Measurements from ENCODE around the gene MRPS18A.
A peak's percentile ranks its signal among the peaks of the same experiment; 100 is the strongest.
"Not testable (repeated sequence)": the region's sequence is repeated elsewhere in the genome, so short reads cannot be mapped to it uniquely, and the experiment has no call there.

MRPS18A gene

GRCh38 chr6:43669050-43669921 is 18.3 kb downstream of the MRPS18A start:
- peak; percentile 25 for DNase-seq

DNA sequence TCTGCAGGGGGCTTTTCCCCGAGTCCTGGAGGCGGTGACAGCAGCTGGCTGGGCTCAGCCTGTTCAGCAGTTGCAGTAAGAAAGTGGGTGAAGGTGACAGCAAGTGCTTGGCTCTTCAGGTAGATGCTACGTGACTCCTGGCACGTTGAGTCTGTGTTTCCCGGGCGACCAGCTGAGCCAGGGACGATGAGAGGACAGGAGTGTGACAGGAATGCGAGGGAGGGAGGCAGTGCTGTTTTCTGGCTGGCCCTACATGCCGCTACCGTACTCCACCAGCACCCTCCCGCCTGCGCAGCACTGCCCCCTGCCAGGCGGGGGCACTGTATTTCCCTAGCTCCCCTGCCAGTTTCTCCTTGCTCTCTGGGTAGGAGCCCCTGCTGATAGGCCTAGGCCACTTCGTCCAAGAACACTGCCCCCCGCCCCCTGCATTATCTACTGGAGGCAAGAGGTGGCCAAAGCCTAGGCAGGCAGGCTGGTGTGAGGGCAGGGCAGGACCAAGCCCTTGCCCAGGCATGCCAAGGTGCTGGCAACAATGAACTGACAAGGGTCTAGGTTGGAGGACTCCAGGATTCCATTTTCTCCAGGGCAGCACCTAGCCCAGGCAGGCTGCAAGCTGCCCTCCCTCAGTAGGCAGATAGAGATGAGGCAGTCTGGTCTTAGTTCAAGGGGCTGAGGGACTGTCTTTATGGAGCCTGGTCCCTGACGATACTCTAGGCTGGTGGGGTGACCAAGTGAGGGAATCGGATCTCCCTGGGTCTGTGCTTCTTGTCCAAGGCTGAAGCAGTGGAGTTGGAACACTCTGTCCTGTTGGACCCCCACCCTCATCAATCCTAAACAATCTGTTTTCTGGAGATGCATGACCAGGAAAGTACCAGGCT is 19.2 kb downstream of the MRPS18A start:
- DNase-seq, result peak; percentile 64

- peak; percentile 61 for DNase-seq
Measured at GRCh38 chr6:43667245-43668150, 20.1 kb downstream of the MRPS18A start.

- no peak for DNase-seq
Measured at GRCh38 chr6:43666196-43666920, 21.2 kb downstream of the MRPS18A start.

- DNase-seq, result no peak
Measured at GRCh38 chr6:43665376-43665775, 22.2 kb downstream of the MRPS18A start.

- DNase-seq, result not testable (repeated sequence)
Measured at GRCh38 chr6:43662948-43663347, 24.6 kb downstream of the MRPS18A start.

- DNase-seq, result no peak
Measured at GRCh38 chr6:43658161-43658560, 29.4 kb downstream of the MRPS18A start.

GRCh38 chr6:43657221-43657802 is 30.3 kb downstream of the MRPS18A start:
- no peak for DNase-seq

DNA sequence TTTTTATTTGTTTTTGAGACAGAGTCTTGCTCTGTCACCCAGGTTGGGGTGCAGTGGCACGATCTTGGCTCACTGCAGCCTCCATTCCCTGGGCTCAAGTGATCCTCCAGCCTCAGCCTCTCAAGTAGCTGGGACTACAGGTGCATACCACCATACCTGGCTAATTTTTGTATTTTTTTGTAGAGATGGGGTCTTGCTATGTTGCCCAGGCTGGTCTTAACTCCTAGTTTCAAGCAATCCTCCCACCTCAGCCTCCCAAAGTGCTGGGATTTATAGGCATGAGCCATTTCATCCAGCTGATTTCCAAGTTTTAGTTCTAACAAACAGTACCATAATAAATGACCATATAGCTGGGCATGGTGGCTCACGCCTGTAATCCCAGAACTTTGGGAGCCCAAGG is 34.8 kb downstream of the MRPS18A start:
- not testable (repeated sequence) for DNase-seq

GRCh38 chr6:43648248-43648647 is 39.3 kb downstream of the MRPS18A start:
- DNase-seq, result no peak

DNA sequence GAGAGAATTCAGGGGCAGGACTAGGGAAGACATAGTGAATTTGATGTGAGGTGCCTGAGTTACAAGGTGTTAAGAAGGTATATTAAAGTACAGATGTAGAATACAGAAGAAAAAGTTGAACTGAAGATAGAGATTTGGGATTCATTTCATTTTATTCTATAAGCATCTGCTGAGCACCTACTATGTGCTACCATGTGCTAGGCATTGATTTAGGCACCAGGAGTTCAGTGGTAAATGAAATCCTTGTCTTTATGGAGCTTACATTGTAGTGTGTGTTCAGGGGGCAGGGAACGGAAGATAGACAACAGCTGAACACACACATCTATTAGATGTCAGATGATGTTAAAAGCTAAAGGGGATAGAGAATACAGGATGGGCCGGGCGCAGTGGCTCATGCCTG is 40.0 kb downstream of the MRPS18A start:
- DNase-seq, result no peak

DNA sequence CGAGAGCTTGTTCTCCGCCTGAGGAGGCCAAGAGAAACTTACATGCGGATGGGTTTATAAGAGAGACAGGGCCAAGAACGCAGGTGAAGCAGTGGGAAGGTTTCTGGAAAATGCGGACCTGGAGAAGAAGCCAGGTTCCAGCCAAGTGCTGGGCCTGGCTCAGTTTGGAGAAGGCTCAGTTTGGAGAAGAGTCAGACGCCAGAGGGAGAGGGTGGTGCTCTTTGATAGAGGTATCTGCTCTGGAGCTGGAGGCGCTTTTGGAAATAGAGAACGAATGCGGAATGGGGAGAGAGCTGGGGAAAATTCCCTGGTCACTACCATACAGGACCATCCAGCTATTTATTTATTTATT is 42.0 kb downstream of the MRPS18A start:
- DNase-seq, result no peak

GRCh38 chr6:43644940-43645612 is 42.5 kb downstream of the MRPS18A start, which contains the start of gene RSPH9:
Gene RSPH9, plus strand, starts transcription at chr6:43645036. Its CDS starts 63 bp downstream, at chr6:43645099.
- DNase-seq, result peak; percentile 50

- DNase-seq, result peak; percentile 30
Measured at GRCh38 chr6:43639984-43640800, 47.4 kb downstream of the MRPS18A start.

GRCh38 chr6:43636308-43636659 is 51.3 kb downstream of the MRPS18A start:
- DNase-seq, result no peak

DNA sequence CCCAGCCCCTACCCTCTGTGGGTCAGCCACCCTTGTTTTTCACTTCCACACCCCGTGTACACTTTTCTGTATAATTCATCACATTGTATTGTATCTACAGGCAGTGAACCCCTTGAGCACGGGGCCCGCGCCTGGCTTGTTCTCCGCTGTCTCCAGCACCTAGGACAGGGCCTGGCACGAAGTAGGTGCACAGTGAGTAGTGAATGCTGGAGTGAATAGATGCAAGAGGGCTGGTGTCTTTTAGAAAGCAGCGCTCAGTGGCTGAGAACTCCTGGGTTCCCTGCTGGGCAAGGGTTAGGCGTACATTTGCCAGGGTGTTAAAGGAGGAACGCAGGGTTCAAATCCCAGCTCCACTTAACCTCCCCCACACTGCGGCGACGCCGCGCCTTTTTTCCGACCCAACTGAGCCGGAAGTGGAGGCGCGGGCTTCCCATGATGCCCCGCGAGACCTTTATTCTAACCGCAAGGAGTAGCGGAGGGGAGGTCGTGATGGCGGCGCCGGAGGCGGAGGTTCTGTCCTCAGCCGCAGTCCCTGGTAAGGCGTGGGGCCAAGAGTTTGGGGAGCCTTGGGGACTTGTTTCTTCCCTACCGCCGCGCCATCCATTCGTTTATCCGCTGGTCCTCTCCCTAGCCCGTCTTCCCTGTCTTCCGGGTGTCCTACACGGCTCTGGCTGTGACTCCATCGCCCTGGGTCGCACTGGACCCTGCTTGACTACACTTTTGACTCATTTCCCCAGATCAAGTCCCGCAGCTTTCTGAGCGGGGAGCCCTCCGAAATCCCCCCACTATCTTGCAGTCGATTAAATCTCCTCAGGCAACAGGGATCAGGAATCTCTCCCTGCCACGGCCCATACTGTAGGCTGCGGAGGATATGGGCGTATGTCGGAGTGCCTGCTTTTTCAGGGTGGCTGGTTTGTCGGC is 51.9 kb downstream of the MRPS18A start, which contains the start of gene MAD2L1BP:
Gene MAD2L1BP (plus strand): TSS at position 454 of the 921 bp plus-strand sequence. CDS start 36 bp downstream, at position 490.
- DNase-seq, result peak; percentile 75

- no peak for DNase-seq
Measured at GRCh38 chr6:43634702-43635303, 52.8 kb downstream of the MRPS18A start.

DNA sequence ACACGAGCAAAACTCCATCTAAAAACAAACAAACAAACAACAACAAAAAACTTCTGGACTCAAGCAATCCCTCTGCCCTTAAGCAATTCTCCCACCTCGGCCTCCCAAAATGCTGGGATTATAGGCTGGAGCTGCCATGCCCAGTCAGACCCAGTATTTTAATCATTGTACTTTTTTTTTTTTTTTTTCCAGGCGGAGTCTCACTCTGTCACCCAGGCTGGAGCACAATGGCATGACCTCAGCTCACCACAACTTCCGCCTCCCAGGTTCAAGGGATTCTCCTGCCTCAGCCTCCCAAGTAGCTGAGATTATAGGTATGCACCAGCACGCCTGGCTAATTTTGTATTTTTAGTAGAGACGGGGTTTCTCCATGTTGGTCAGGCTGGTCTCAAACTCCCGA is 54.6 kb downstream of the MRPS18A start:
- not testable (repeated sequence) for DNase-seq

Measured in fibroblast of skin of right quadriceps (primary cell).